ENCODE measurements around the gene EXOC4.

EXOC4 gene

DNA sequence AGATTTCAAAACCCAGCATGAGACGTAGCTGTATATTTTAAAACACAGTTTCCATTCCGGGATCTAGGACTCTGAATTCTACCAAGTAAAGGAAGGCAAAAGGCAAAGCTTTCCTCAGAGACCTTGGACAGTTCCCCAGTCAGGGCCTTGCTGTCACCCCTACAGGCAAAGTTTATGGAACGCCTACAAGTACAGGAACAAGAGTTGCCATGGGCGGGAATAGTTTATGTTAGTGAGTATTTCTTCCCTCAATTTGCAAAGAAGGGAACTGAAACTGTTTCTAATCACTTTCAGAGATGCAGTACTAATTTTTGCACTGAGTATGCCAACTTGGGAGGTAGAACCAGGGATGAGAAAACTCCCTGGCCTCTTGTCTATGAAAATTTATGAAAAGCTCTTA is 806.1 kb downstream of the EXOC4 start:
- TF ChIP-seq, protein P1, sequence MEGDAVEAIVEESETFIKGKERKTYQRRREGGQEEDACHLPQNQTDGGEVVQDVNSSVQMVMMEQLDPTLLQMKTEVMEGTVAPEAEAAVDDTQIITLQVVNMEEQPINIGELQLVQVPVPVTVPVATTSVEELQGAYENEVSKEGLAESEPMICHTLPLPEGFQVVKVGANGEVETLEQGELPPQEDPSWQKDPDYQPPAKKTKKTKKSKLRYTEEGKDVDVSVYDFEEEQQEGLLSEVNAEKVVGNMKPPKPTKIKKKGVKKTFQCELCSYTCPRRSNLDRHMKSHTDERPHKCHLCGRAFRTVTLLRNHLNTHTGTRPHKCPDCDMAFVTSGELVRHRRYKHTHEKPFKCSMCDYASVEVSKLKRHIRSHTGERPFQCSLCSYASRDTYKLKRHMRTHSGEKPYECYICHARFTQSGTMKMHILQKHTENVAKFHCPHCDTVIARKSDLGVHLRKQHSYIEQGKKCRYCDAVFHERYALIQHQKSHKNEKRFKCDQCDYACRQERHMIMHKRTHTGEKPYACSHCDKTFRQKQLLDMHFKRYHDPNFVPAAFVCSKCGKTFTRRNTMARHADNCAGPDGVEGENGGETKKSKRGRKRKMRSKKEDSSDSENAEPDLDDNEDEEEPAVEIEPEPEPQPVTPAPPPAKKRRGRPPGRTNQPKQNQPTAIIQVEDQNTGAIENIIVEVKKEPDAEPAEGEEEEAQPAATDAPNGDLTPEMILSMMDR (IDR thresholded peaks at IDR 0.05; ENCODE audit: control extremely low read depth, extremely low read depth, low read depth, missing control alignments): no peak
- no peak for DNase-seq (ENCODE audit: extremely low spot score)
- CTCF ChIA-PET: interaction anchor here (0.9 to 1.3 kb wide), 2 partner anchors 9 to 11 kb away, joined by 3 to 8 read pairs; no protein-coding TSS in a partner anchor
- POLR2A ChIA-PET: no interaction called here

DNA sequence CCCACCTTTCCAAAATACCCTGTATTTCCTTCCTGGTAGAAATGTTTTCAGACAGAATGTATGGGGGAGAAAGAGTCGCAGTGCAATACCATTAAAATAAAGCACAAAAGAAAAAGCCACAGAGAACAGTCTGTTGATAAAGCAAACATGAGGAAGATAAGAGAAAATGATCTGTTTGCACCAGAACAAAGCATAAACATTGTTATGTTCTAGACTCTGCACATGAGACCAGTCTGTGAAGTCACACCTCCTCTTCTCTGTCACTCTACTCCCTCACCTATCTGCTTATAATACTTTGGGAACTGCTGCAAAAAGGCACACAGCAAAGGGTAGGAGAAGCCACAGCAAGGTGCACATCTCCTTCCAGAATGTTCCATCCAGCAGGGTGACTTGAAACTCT is 807.0 kb downstream of the EXOC4 start:
- POLR2A ChIA-PET: no interaction called here
- CTCF ChIA-PET: no interaction called here
- DNase-seq (ENCODE audit: extremely low spot score): no peak
- TF ChIP-seq, protein P1 (IDR thresholded peaks at IDR 0.05; ENCODE audit: control extremely low read depth, extremely low read depth, low read depth, missing control alignments): no peak

DNA sequence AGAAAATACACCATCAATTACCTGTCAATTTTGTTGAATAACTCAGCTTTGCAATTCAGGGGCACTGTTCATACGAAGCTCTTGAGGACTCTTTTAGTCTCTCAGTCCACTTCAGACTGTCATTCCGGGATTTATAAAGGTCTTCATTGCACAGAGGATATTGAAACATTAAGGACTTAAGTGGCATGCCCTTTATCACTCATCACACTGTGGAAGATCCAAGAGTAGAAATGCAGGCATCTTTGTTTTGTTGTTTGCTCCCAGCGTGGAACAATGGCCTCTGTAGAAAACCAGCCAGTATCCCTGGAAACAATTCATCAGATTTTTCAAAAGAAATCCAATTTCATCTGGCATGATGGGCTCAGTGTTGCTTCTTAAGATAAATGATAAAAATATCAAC is 808.0 kb downstream of the EXOC4 start:
- POLR2A ChIA-PET: no interaction called here
- TF ChIP-seq, protein P1 (IDR thresholded peaks at IDR 0.05; ENCODE audit: control extremely low read depth, extremely low read depth, low read depth, missing control alignments): no peak
- DNase-seq (ENCODE audit: extremely low spot score): no peak

DNA sequence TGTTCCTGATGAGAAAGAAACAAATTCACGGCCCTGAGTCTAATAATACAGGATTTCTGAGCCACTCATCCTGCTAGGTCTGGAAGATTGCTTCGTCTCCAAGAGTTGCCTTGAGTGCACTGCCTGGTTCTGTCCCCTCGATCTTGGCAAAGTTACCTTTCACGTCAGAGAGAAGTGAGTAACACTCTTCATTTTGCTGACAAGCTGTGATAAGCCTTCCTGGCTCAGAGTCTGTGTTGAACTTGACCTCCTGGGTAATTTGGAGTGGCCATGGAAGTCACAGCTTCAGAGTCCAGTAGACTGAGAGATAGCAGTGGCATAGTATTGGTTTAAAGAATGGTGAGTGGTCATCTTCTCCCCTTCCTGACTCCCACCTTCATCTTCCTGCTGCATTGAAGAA is 809.6 kb downstream of the EXOC4 start:
- no peak for DNase-seq (ENCODE audit: extremely low spot score)
- TF ChIP-seq, protein P1 (IDR thresholded peaks at IDR 0.05; ENCODE audit: control extremely low read depth, extremely low read depth, low read depth, missing control alignments): no peak
- POLR2A ChIA-PET: no interaction called here
- CTCF ChIA-PET: interaction anchor here (1.3 kb wide), 1 partner anchor 79 kb away, joined by 4 read pairs; no protein-coding TSS in a partner anchor

More for the DNA sequence above, 808.0 kb downstream of the EXOC4 start:
- CTCF ChIA-PET: no interaction called here

DNA sequence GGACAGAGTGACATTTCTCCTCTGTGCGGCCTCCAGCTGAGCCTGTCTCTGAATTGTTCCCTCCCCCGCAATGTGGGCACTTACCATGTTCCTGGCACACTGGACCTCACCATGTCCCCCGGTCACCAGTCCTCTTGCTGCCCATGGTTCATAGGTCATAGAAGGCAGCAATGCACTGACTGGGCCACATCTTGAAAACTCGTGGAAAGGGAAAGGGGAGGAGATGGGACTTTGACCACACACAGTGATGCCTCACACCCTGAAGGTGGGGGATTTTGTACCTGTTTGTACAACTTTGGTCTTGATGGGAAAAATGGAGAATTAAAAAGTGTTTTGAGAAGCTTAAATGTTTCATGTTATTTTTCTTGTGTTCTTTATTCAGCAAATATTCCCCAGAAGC is 812.5 kb downstream of the EXOC4 start:
- POLR2A ChIA-PET: no interaction called here
- CTCF ChIA-PET: interaction anchor here (1.5 to 1.8 kb wide), 2 partner anchors 8 to 19 kb away, joined by 3 to 6 read pairs; no protein-coding TSS in a partner anchor
- TF ChIP-seq, protein P1 (IDR thresholded peaks at IDR 0.05; ENCODE audit: control extremely low read depth, extremely low read depth, low read depth, missing control alignments): no peak
- no peak for DNase-seq (ENCODE audit: extremely low spot score)

DNA sequence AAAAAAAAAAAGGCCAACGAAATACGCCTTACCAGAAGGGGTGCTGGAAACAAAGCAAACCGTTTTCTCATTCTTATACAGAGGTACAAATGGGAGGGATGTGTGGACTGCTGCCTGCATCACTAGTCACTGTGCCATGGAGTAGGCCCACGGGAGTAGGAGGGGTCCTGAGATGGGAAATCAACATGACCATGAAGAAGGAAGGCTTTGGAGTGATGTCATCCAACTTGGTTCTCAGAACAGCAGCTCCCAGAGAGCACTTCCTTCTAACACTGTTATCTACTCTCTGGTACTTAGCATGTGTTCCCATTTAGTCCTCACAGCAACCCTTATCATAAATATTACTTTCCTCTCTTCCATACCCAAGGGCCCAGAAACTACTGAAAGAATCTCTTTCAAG is 814.3 kb downstream of the EXOC4 start:
- no peak for DNase-seq (ENCODE audit: extremely low spot score)
- CTCF ChIA-PET: interaction anchor here (1.8 to 2.3 kb wide), 2 partner anchors 8 to 10 kb away, joined by 6 to 8 read pairs; no protein-coding TSS in a partner anchor
- POLR2A ChIA-PET: interaction anchor here (0.7 kb wide), 1 partner anchor 583 kb away, joined by 5 read pairs; no protein-coding TSS in a partner anchor
- TF ChIP-seq, protein P1 (IDR thresholded peaks at IDR 0.05; ENCODE audit: control extremely low read depth, extremely low read depth, low read depth, missing control alignments): no peak

Data from GM10248 (cell line).